Measurements from ENCODE around the gene ICAM4. TPM values are rescaled to one million over a fixed set of nuclear protein-coding genes. Genes with fewer than 3 reads are reported as not detected.
A peak's percentile ranks its signal among the peaks of the same experiment; 100 is the strongest.

Gene ICAM4
- total and polyA plus RNA-seq, 2 of the 13 experiments (the other 11 are each of a cell fraction or from before 2014, with no cell fraction given), result 2.9 to 4.0 TPM

- TF ChIP-seq GMEB1 (CRISPR knock-in tag; IDR thresholded peaks at IDR 0.05; ENCODE audit: borderline replicate concordance) (peak; percentile 26; the same call in 1 of the 2 replicates), HOXA3 (CRISPR knock-in tag; IDR thresholded peaks at IDR 0.05) (peak; percentile 19), DR1 (CRISPR knock-in tag; IDR thresholded peaks at IDR 0.05) (no peak), PRDM15 (CRISPR knock-in tag; IDR thresholded peaks at IDR 0.05) (no peak), ELF4 (CRISPR knock-in tag; IDR thresholded peaks at IDR 0.05; ENCODE audit: borderline replicate concordance) (no peak), PRMT3 (CRISPR knock-in tag; IDR thresholded peaks at IDR 0.05; ENCODE audit: borderline replicate concordance, low read depth) (no peak), ZNF44 (CRISPR knock-in tag; IDR thresholded peaks at IDR 0.05) (no peak), ZNF576 (CRISPR knock-in tag; IDR thresholded peaks at IDR 0.05) (no peak), HOXA7 (CRISPR knock-in tag; IDR thresholded peaks at IDR 0.05) (no peak), POLR2G (IDR thresholded peaks at IDR 0.05; ENCODE audit: low read depth, low read length) (no peak), ETS1 (CRISPR knock-in tag; IDR thresholded peaks at IDR 0.05) (no peak), ZNF296 (CRISPR knock-in tag; conservative IDR thresholded peaks at IDR 0.05) (no peak), MEF2D (CRISPR knock-in tag; IDR thresholded peaks at IDR 0.05) (no peak), KLF6 (CRISPR knock-in tag; IDR thresholded peaks at IDR 0.05) (0 out of 2 replicates have a peak, but pooled peaks have one; percentile 65), ZNF124 (CRISPR knock-in tag; IDR thresholded peaks at IDR 0.05) (no peak), NFAT5 (CRISPR knock-in tag; IDR thresholded peaks at IDR 0.05) (no peak), SALL2 (CRISPR knock-in tag; IDR thresholded peaks at IDR 0.05) (no peak)
Observed at GRCh38 chr19:10290876-10291553, 4.3 kb downstream of the ICAM4 start (continued).
